GM20000 (cell line): Measurements from ENCODE around the gene ZDHHC20.
"Not testable (repeated sequence)": the region's sequence is repeated elsewhere in the genome, so short reads cannot be mapped to it uniquely, and the experiment has no call there.

Experiments
- DNase-seq: peaks from one replicate; pipeline ENCODE4 v3.0.0; 2012; ENCODE audit warnings: low spot score
- CTCF ChIP-seq: IDR thresholded peaks from 2 replicates; pipeline ENCODE4 v1.5.1; 2012; ENCODE audit warnings: mild to moderate bottlenecking, control low read depth; ENCODE audit errors: extremely low read depth, missing control alignments

The ZDHHC20 gene

GRCh38 chr13:21413013-21413412 is 46.1 kb downstream of the ZDHHC20 start:
- no peak for DNase-seq
- no peak for TF ChIP-seq CTCF

GRCh38 chr13:21410453-21410852 is 48.6 kb downstream of the ZDHHC20 start:
- not testable (repeated sequence) for DNase-seq

GRCh38 chr13:21405309-21405708 is 53.8 kb downstream of the ZDHHC20 start:
- no peak for DNase-seq
- no peak for TF ChIP-seq CTCF

GRCh38 chr13:21402586-21403307 is 56.4 kb downstream of the ZDHHC20 start:
- no peak for DNase-seq
- no peak for TF ChIP-seq CTCF

GRCh38 chr13:21399741-21400140 is 59.4 kb downstream of the ZDHHC20 start:
- no peak for TF ChIP-seq CTCF
- DNase-seq = no peak

GRCh38 chr13:21395953-21396352 is 63.1 kb downstream of the ZDHHC20 start:
- no peak for TF ChIP-seq CTCF
- DNase-seq = no peak

- TF ChIP-seq CTCF = no peak
These were observed 70.0 kb downstream of the ZDHHC20 start for GRCh38 chr13:21389124-21389523.

GRCh38 chr13:21385710-21386109 is 73.4 kb downstream of the ZDHHC20 start:
- no peak for TF ChIP-seq CTCF
- no peak for DNase-seq

More at GRCh38 chr13:21389124-21389523, 70.0 kb downstream of the ZDHHC20 start:
- DNase-seq = no peak
